ENCODE results near the gene SYPL1. TPM values are rescaled to one million over a fixed set of nuclear protein-coding genes. Genes with fewer than 3 reads are reported as not detected.

The SYPL1 gene
- total and polyA plus RNA-seq, 8 donors: 5.2 to 157 (median 70.6) TPM

DNA sequence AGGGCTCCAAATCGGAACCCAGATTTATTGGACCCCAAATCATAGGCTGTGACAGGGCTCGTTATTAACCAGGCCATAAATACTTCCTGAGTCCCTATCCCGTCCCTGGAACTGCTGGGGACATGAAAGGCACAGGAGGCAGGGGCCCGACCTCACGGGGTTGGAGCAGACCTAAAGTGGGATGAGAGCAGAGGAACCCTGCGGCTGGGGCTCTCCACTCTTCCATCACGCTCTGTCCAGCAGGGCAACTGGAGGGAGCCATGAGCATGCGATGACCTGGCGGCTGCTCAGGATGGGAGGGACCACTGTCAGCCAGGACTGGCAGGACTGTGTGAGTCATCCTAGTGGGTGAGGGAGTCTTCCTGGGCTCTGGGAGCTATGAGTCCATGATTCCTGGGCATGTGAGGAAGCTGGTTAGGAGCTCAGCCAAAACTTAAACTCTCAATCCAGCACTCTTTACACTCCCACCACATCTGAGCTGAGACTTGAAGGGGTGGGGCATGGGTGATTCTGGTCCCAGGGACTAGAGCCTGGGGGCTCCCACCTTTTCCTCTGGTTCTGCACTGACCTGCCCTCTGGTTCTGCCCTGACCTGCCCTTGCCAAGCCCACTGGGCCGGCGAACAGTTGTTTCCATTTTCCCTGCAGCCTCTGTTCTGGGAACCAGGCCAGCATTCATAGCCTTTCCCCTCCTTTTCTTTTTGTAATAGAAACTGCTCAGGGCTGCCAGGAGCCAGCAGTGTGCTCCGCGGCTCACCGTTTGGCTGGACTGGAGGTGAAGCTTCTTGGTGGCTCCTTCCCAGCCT lies 47.1 kb downstream of the SYPL1 start:
- Histone ChIP-seq H3K27ac (peak overlapping the region; percentile 77 to 92 (median 84)), H3K9me3 (no peaks in the 10 kb centered on the region), H3K36me3 (no peaks in the 10 kb centered on the region), H3K4me1 (peaks cover 47 to 70% (median 55%) of the 10 kb centered on the region in 4 donors), H3K4me3 (peak overlapping the region; percentile 23 to 32 (median 26)), H3K27me3 (no peaks in the 10 kb centered on the region)
- 34 to 54% (median 39%) methylated on average over 12 to 14 of the region's 14 CpGs for WGBS, 5 donors
- DNase-seq: peak; percentile 88 to 90
- intact Hi-C loops (cut with DNase I; ENCODE audit: low total_unique reads): loop anchor here (10.0 kb wide), 1 partner anchor 50 kb away; the partner anchor contains the start of gene SYPL1
- TF ChIP-seq POLR2AphosphoS5 (IDR thresholded peaks at IDR 0.05) (peak; percentile 58 to 75 (median 65)), POLR2A (IDR thresholded peaks at IDR 0.05) (no peak), EP300 (IDR thresholded peaks at IDR 0.05) (peak; percentile 2)
- TF ChIP-seq, protein P1, sequence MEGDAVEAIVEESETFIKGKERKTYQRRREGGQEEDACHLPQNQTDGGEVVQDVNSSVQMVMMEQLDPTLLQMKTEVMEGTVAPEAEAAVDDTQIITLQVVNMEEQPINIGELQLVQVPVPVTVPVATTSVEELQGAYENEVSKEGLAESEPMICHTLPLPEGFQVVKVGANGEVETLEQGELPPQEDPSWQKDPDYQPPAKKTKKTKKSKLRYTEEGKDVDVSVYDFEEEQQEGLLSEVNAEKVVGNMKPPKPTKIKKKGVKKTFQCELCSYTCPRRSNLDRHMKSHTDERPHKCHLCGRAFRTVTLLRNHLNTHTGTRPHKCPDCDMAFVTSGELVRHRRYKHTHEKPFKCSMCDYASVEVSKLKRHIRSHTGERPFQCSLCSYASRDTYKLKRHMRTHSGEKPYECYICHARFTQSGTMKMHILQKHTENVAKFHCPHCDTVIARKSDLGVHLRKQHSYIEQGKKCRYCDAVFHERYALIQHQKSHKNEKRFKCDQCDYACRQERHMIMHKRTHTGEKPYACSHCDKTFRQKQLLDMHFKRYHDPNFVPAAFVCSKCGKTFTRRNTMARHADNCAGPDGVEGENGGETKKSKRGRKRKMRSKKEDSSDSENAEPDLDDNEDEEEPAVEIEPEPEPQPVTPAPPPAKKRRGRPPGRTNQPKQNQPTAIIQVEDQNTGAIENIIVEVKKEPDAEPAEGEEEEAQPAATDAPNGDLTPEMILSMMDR (IDR thresholded peaks at IDR 0.05): no peak

DNA sequence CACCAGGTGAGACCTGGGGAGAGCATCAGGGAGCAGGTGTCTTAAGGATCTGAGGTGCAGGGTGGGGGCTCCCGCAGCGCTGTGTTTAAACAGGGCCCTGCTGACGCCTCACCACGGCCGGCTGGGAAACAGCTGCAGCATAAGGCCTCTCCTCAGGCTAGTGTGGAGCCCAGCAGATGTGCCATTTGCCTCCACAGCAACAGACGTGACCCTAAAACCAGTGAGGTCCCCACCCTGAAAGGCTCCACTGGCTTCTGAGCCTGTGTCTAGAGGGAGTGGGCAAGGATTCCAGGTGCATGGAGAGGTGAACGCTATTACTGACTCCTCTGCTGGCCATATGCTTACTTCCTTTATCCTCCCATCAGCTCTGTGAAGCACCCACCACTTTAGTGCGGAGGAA lies 47.8 kb downstream of the SYPL1 start:
- 69 to 82% (median 71%) methylated on average over 6 to 8 of the region's 8 CpGs for WGBS, 5 donors
- H3K9me3 ChIP-seq: no peaks in the 10 kb centered on the region
- H3K4me1 ChIP-seq: peaks cover 41 to 66% (median 50%) of the 10 kb centered on the region in 4 donors
- intact Hi-C loops (cut with DNase I; ENCODE audit: low total_unique reads): loop anchor here (10.0 kb wide), 1 partner anchor 50 kb away; the partner anchor contains the start of gene SYPL1
- peak overlapping the region; percentile 77 to 92 (median 84) for H3K27ac ChIP-seq
- DNase-seq: no peak
- H3K4me3 ChIP-seq: no peak overlapping the region
- TF ChIP-seq POLR2A (IDR thresholded peaks at IDR 0.05) (no peak), POLR2AphosphoS5 (IDR thresholded peaks at IDR 0.05) (no peak), EP300 (IDR thresholded peaks at IDR 0.05) (no peak)
- TF ChIP-seq, protein P1 (IDR thresholded peaks at IDR 0.05): no peak
- H3K27me3 ChIP-seq: no peaks in the 10 kb centered on the region
- H3K36me3 ChIP-seq: no peaks in the 10 kb centered on the region

DNA sequence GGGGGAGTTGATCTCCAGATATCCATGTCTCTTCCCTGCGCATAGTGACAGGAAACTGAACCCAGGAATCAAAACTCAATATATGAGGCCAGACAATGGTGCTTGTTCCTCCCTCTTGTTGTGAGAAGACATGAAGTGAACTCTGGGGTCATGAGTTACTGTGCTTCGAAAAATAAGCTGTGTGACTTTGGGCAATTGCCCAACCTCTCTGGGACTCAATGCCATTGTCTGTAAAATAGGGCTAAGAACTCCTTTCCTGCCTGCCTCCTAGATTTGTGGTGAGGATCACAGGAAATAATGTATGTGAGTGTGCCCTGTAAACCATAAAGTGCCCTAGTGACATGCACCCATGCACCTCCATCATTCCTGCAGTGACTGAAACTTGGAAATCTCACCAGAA lies 48.4 kb downstream of the SYPL1 start:
- no peak overlapping the region for H3K4me3 ChIP-seq
- H3K9me3 ChIP-seq: no peaks in the 10 kb centered on the region
- H3K36me3 ChIP-seq: no peaks in the 10 kb centered on the region
- intact Hi-C loops (cut with DNase I; ENCODE audit: low total_unique reads): loop anchor here (10.0 kb wide), 1 partner anchor 51 kb away; the partner anchor contains the start of gene SYPL1
- no peak for DNase-seq
- H3K27me3 ChIP-seq: no peaks in the 10 kb centered on the region
- H3K27ac ChIP-seq: peak overlapping the region; percentile 68 to 92 (median 84)
- WGBS, 5 donors: 80 to 86% (median 82%) methylated on average over 2 of the region's 2 CpGs
- peaks cover 41 to 68% (median 50%) of the 10 kb centered on the region in 4 donors for H3K4me1 ChIP-seq
- TF ChIP-seq POLR2A (IDR thresholded peaks at IDR 0.05) (no peak), EP300 (IDR thresholded peaks at IDR 0.05) (no peak), POLR2AphosphoS5 (IDR thresholded peaks at IDR 0.05) (no peak)
- TF ChIP-seq, protein P1 (IDR thresholded peaks at IDR 0.05): no peak

GRCh38 chr7:106063024-106063423 lies 49.1 kb downstream of the SYPL1 start:
- Histone ChIP-seq H3K4me3 (no peak overlapping the region), H3K9me3 (no peaks in the 10 kb centered on the region), H3K36me3 (no peaks in the 10 kb centered on the region), H3K4me1 (peaks cover 44 to 68% (median 56%) of the 10 kb centered on the region in 4 donors), H3K27me3 (no peaks in the 10 kb centered on the region), H3K27ac (peak overlapping the region; percentile 68 to 92 (median 84))
- no peak for TF ChIP-seq POLR2A (IDR thresholded peaks at IDR 0.05)
- TF ChIP-seq POLR2AphosphoS5 (IDR thresholded peaks at IDR 0.05): no peak
- TF ChIP-seq, protein P1 (IDR thresholded peaks at IDR 0.05): no peak
- no peak for TF ChIP-seq EP300 (IDR thresholded peaks at IDR 0.05)
- intact Hi-C loops (cut with DNase I; ENCODE audit: low total_unique reads): loop anchor here (10.0 kb wide), 1 partner anchor 52 kb away; the partner anchor contains the start of gene SYPL1
- WGBS, 5 donors: 49 to 71% (median 59%) methylated on average over 6 of the region's 6 CpGs
- DNase-seq: no peak

All from stomach (tissue), 9 donors.